GM12892 (cell line): ENCODE data around the gene ETV3.
A peak's percentile ranks its signal among the peaks of the same experiment; 100 is the strongest.

Experiments used
- DNase-seq: peaks from one replicate; pipeline ENCODE4 v3.0.0; 2011; ENCODE audit not compliant: insufficient read length
- FAIRE-seq: peaks from 2 replicates; lab custom pipeline; 2011; peaks lifted over from hg19 to GRCh38; lab: Jason Lieb, UNC
- POLR2A ChIP-seq: IDR thresholded peaks from 2 replicates; pipeline ENCODE4 v1.6.1; 2011; ENCODE audit warnings: low read depth, low read length, control low read depth
- POLR2AphosphoS5 ChIP-seq: IDR thresholded peaks from 2 replicates; pipeline ENCODE4 v1.6.1; 2011; ENCODE audit warnings: low read depth, low read length, control low read depth
- TAF1 ChIP-seq: IDR thresholded peaks from 2 replicates; pipeline ENCODE4 v1.6.1; 2011; ENCODE audit warnings: low read depth, mild to moderate bottlenecking, control low read depth, low read length, borderline replicate concordance

Gene ETV3

DNA sequence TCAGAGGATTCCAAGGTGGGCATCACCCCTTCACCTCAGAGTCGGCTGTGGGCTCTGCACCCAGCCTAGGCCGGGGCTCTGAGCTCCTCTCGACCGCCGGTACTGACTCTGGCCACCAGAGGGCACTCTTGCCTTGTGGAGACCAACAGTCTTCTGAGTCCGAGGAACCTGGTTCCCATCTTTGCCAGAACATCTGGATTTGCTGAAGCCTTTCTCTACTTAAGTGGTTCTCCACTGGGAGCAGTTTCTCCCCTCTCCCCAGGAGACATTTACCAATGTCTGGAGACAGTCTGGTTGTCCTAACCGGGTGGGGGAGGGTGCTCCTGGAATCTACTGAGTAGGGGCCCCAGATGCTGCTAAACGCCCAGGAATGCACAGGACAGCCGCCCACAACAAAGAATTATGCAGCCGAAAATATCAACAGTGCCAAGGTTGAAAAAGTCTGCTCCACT is 48.0 kb downstream of the ETV3 start:
- no peak for TF ChIP-seq POLR2A
- no peak for TF ChIP-seq TAF1
- no peak for TF ChIP-seq POLR2AphosphoS5
- DNase-seq = peak; percentile 72
- FAIRE-seq = peak; percentile 92

DNA sequence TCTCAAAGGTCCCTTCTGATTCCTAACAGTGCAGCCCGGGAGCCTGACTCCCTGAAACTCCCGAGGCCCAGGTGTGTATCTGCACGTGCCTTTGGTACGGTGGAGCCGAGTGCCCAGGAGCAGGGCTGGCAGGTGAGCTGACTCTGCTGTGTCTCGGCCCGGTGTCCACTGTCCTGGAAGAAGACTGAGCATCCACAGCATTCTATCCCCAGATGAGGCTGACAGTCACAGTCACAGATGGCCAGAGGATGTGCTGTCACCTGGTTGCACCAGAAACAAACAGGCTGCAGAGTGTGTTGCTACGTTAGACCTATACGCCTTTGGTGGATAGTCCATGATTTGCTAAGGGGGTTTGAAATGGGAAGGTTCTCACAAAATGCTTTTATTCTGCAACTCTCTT is 48.4 kb downstream of the ETV3 start:
- FAIRE-seq (no peak), DNase-seq (no peak)
- no peak for TF ChIP-seq POLR2AphosphoS5
- TF ChIP-seq POLR2A = no peak
- TF ChIP-seq TAF1 = no peak

DNA sequence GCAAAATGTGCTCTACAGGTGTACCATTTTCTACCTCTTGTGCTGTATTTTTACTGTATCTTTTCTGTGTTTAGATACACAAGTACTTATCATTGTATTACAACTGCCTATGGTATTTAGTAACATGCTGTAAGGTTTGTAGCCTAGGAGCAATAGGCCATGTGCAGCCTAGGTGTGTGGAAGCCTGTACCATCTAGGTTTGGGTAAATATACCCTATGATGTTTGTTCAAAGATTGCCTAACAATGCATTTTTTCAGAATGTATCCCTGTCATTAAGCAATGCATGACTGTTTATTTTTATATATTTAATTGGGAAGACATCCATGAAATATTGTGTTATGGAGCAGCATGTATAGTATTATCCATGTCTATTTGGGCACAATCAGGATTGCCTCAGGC is 49.6 kb downstream of the ETV3 start:
- FAIRE-seq = no peak
- DNase-seq = no peak
- TF ChIP-seq POLR2AphosphoS5 (no peak), TAF1 (no peak)

DNA sequence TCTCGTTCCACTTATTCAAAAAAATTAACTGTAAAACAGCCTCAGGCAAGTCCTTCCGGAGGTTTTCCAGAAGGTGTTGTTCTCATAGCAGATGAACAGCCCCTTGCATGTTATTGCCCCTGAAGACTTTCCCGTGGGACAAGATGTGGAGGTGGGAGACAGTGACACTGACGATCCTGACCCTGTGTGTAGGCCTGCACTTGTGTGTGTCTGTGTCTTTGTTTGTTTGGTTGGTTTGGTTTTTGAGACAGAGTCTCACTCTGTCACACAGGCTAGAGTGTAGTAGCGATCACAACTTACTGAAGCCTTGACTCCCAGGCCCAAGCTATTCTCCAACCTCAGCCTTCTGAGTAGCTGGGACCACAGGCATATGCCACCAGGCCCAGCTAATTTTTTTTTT is 51.2 kb downstream of the ETV3 start:
- FAIRE-seq = no peak
- no peak for DNase-seq
- TF ChIP-seq TAF1 (no peak), POLR2AphosphoS5 (no peak), POLR2A (no peak)

DNA sequence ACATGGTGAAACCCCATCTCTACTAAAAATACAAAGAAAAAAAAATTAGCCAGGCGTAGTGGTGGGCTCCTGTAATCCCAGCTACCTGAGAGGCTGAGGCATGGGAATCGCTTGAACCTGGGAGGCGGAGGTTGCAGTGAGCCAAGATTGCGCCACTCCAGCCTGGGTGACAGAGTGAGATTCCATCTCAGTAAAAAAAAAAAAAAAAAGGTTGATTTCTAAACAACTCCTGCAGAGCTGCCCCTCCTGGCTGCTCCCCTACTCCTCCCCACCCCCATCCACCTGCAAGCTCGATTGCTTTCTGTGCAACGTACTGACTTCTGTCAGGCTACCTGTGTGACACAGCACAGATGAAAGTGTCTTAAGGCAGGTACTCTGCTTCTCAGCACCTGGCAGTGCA is 51.9 kb downstream of the ETV3 start:
- FAIRE-seq = no peak
- no peak for DNase-seq
- no peak for TF ChIP-seq TAF1

DNA sequence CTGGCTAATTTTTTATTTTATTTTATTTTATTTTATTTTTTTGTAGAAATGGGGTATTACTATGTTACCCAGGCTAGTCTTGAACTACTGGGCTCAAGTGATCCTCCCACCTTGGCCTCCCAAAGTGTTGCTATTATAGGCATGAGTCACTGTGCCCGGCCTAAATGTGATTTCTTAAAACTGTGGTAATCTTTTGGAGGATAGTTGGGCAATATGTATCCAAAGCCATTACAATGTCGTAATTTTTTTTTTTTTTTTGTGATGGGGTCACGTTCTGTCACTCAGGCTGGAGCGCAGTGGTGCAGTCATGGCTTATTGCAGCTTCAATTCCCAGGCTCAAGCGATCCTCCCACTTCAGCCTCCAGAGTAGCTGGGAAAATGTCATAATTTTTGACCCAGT is 52.8 kb downstream of the ETV3 start:
- no peak for DNase-seq
- no peak for FAIRE-seq
- TF ChIP-seq POLR2A (no peak), POLR2AphosphoS5 (no peak), TAF1 (no peak)

DNA sequence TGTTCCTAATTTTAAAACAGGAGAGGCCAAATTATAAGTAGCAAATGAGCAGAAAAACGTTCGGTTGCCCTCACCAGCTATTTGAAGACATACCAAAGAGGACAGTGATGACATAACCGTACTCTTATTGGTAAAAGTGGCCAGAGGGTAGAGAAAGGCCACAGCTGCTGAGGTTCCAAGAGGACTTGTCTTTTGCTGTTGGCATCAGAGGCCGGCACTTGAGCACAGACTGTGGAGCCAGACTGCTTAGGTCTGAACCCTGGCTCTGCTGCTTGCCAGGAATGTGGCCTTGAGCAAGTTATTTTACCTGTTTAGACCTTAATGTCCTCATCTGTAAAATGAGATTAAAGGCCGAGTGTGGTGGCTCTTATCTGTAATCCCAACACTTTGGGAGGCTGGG is 53.5 kb downstream of the ETV3 start:
- FAIRE-seq = no peak
- DNase-seq = no peak
- TF ChIP-seq POLR2A = no peak
- no peak for TF ChIP-seq TAF1
- no peak for TF ChIP-seq POLR2AphosphoS5

DNA sequence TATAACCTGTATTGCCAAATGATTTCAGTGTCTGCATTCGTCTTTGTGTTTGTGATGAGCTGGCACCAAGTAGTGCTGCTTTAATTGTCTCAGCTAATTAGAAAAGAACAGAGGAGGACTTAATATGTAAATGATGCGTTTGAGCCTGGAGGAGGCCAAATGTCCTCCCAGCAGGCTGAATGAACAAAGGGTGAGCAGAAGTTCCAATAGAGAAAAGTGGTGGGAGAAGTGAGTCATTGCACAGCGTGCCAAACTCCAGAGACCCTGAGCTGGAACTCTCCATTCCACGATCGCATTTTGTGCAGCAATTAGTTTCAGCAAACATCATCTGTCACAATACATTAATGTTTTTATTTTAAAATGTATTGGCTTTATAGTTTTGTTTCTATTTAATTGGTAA is 56.5 kb downstream of the ETV3 start:
- no peak for DNase-seq
- TF ChIP-seq POLR2A = no peak
- no peak for TF ChIP-seq TAF1
- no peak for TF ChIP-seq POLR2AphosphoS5
- FAIRE-seq = no peak

DNA sequence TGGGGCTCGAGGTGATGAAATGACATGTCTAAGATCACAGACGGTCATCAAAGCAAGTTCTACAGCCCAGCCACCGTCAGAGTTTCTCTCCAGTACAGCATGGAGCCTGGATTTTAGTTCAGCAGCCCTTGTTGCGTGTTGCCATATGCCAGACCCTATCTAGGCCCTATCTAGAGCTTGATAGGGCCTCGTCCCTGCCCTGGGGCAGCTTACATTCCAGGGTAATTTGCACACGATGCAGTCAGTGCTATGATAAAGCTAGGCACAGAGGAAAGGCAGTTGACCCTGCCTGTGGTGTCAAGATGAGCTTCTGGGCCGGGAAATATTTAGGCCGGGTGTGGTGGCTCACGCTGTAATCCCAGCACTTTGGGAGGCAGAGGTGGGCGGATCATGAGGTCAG is 57.5 kb downstream of the ETV3 start:
- DNase-seq = no peak
- TF ChIP-seq POLR2A = no peak
- TF ChIP-seq POLR2AphosphoS5 = no peak
- no peak for TF ChIP-seq TAF1
- no peak for FAIRE-seq

DNA sequence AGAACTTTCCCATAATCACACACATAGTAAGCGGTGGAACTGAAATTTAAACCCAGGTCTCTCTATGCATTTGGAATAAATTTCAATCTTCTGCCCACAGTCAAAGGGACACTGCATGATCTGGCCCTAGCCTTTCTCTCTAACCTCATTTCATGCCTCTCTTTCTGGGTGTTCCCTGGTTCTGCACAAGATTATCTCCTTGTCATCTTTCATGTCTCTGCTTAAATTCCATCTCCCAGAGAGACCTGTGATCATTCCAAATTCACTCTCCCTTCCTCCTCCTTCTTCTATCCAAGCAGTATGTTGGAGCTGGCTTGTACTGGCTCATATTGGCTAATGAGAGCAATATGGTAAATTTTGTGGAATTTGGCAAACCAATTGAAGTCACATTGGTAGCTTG is 60.8 kb downstream of the ETV3 start:
- FAIRE-seq = no peak
- no peak for DNase-seq

DNA sequence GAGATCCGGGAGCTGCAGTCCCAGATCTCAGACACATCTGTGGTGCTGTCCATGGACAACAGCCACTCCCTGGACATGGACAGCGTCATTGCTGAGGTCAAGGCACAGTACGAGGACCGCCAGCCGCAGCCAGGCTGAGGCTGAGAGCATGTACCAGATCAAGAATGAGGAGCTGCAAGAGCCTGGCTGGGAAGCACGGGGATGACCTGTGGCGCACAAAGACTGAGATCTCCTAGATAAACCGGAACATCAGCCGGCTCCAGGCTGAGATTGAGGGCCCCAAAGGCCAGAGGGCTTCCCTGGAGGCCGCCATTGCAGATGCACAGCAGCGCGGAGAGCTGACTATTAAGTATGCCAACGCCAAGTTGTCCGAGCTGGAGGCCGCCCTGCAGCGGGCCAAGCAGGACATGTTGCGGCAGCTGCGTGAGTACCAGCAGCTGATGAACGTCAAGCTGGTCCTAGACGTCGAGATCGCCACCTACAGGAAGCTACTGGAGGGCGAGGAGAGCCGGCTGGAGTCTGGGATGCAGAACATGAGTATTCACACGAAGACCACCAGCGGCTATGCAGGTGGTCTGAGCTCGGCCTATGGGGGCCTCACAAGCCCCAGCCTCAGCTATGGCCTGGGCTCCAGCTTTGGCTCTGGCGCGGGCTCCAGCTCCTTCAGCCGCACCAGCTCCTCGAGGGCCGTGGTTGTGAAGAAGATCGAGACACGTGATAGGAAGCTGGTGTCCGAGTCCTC is 64.1 kb downstream of the ETV3 start:
- DNase-seq (no peak), FAIRE-seq (no peak)
- TF ChIP-seq POLR2A (no peak), TAF1 (no peak), POLR2AphosphoS5 (no peak)

More for the DNA sequence above, 60.8 kb downstream of the ETV3 start:
- TF ChIP-seq TAF1 (no peak), POLR2A (no peak), POLR2AphosphoS5 (no peak)
